ENCODE data around the gene ST3GAL4.

The ST3GAL4 gene

DNA sequence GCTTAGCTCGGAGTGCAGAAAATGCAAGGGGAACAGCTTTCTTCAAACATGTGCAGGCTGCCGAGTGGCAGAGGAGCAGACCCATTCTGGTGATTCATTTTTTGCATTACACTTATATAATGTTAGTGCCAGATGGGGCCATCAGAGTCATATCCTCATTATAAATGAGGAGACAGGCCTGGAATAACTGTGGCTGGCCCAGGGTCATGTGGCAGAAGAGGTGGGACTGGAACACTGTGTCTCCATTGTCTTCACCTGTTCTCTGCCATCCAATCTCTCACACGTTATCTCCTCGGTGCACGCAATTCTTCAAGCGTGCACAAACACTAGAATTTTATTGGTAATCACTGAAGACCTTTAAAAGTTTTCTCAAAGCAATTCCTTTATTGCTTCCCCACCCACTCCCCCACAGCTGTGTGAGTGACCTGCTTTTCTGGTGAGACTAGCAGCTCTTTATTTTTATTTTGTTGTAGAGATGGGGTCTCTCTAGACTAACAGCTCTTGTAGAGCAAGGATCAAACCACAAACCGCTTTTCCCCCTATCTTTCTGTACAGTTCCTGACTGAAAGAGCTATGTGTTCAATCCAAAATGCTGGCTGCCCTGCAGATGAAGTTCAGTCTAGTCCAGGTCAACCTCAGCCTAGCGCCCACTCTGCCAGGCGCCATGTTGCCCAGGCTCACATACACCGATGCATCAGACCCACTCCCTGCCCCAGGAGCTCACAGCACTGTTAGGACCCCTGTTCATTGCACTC, 75.3 kb downstream of the ST3GAL4 start:
- no peak for DNase-seq

DNA sequence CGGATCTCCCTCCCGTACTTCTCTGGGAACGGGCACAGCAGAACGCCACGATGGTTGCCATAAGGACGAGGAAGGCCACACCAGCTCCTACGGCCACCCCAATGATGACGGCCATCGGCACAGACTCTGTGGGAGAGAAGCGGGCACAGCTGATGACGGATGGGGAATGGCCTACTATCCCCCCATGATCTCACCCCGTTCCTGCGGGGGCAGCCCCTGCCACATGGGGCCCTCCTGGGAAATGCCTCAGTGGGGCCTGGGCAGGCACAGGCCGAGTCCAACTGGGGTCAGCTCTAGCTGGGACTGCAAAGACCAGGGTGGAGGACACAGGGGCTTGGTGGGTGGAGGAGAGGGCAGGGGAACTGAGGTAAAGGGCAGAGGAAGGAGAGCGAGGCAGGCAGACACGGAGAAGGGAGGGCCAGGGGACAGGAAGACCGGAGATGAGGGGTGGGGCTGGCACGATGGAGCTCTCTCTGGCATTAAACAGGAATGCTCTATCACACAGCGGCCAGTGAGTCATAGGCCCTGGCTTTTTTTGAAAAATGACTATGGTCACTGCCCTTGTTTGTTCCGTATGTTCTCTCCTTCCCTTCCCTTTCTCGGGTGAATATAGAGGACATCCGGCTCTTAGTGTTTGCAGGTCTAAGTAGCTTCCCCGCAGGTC, 76.0 kb downstream of the ST3GAL4 start:
- DNase-seq: no peak

DNA sequence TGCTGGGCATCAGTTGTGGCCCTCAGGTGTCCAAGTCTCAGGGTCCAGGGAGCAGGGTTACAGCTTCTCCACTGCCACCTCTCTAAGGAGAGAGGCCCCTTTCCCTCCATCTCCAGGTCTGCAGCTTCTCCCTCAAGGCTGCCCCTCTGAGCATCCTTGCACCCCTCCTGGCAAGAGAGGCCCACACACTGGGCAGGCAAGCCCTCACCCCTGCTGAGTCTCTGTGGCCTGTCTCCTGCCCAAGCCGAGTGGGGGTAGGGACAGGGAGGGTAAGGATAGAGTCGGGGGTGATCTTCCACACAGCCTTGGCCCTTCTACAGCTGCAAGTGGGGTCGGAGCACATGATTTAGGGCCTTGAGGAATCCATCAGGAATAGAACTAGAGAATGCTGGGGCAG, 76.6 kb downstream of the ST3GAL4 start:
- no peak for DNase-seq

DNA sequence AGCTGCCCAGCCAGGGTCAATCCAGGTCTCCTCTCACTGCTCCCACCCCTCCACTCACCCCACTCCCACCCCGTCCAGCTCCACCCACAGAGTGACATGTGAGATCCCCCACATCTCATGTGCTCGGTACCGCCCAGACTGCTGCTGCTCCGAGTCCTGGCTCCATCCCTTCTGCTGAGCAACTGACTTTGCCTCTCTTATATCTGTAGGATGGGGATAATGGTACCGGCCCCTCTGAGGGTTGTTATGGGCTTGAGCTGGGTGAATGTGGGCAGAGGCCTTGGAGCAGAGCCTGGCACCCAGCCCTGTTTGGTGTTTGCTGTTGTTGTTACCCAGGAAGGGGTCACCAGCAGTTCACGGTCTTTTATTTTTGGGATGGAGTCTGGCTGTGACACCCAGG, 77.0 kb downstream of the ST3GAL4 start:
- DNase-seq: no peak

DNA sequence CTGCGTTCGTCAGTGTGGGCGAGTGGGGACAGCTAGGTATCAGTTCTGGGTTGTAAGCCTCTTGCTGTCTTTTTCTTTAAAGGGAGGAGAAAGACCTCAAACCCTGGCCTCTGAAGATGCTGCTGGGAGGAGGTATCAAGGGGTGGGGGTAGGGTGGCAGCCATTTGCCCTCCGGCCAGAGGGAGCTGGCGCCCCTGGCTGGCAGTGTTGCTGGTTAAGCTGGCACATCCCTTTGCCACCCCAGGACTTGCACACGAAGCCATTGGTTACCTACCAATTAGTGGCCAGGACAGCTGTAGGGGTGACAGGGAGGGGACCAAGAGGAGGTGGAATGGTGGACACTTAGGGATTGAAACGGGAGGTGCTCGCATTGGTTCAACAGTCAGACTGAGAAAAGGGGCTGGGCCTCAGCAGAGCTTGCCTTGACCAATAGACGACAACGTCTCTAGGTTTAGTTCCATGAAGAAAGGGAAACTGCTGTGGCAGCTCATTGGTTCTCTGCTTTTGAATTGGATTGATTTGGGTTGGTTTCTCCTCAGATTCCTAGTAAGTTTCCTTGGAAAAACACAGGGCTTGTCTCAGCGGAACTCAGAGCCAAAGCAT, 77.9 kb downstream of the ST3GAL4 start:
- no peak for DNase-seq

DNA sequence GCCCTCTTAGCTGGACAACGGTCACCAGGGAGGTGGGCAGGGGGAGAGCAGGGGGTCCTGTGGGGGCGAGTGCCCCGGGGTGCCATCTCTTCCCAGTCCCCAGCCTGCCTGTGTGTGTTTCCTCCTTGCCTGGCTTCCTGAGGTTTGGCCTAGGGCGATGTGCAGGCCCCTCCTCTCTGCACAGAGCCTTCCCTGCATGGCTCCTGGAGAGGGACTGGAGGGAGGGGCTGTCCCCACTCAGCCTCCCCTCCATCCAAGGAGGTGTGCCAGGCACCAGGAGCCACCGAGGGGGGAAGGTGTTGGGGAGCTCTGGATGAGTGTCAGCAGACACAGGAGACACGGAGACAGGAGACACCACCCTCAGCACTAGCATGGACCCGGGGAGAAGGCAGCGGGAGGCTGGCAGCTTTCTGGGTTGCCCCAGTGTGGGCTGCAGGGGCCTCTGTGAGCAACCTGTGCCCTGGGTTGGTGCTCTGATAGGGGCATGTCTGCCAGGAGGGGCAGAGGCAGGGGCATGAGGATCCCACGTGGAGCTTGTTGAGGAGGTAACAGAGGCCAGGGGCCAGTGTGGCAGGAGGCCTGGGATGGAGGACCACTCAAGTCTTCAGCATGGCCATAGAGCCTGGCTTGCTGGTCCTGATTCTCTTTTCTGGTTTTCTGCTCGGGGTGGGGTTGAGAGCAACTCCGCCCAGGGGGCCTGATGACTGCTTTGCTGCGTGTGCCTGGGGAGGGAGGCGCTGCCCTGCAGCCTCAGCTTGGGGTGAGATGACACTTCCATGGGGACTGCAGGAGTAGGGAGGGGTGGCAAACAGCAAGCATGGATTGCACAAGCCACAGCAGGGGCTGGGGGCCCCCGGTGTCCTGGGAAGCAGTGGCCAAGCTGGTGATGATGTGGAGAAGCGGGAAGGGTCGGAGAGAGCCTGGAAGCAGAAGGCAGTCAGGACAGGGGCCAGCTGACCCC, 78.8 kb downstream of the ST3GAL4 start:
- DNase-seq: no peak

DNA sequence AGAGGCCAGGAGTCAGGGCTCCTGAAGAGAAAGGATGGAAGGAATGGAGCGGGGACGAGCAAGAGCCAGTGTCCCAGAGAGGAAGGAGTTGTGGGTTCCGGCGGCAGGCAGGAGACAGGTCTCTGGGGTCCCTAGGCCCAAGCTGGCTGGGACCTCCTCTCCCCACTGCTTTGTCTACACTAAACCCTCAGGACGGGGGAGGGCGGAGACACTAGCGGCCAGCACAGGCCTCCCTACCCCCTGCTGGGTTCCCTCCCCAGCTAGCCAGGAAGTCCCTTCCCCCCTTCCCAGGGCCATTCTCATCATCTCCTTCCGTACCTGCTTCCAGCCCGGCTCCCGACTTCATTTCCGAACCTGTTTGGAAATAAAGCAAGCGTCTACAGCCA, 79.5 kb downstream of the ST3GAL4 start:
- no peak for DNase-seq

DNA sequence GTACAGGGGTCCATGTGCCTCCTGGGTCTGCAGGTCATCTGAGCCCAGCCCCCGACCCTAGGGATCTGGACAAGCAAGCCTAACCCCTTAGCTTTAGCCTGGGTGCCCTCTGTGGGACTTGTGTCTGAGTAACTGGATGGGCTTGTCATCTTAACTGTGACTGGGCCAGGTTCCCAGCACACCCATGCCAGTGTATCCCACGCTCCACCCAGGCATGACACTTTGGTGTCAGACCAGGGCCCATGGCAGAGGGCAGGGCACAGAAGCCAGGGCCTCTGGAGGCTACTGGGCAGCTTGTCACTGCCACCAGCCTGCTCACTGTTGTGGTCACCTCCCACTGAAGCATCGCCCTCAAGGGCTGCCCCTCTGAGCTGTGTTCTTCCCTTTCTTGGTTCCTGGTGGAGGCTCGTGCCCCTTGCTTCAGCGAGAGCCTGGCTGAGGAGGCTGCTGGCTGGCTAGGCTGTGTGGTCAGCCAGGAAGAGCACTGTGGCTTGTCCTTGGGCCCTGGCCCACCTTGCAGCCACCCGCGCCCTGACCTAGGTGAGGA, 80.8 kb downstream of the ST3GAL4 start:
- no peak for DNase-seq

DNA sequence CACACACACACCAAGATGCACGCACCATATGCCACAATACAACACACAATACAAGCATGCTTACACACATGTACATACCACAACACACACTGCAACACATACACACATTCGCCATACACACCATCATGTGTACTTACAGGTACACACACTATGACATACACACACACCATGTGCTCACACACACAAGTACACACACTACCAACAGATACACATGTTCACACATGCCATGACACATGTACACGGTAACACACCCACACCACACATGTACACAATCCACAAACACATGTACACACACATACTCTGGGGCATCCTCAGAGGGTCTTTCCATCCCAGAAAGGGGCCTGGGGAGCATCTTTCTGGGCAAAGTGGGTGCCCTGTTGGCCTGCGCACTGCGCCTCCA, 82.2 kb downstream of the ST3GAL4 start:
- DNase-seq: no peak

DNA sequence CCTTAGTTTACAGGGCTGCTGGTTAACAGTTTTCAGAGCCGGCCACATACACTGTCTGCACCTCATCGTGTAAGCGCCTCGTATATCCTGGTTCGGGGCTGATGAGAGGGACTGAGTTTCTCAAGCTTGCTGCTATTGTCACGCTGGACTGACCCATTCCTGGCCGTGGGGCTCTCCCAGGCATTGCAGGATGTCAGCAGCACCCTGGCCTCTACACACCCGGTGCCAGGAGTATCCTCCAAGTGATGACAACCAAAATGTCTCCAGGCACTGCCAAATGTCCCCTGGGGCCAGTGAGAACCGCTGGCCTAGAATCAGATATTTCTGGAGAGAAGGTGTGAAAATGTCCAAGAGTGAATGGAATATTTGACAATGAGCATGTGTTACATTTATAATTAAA, 82.8 kb downstream of the ST3GAL4 start:
- DNase-seq: no peak

DNA sequence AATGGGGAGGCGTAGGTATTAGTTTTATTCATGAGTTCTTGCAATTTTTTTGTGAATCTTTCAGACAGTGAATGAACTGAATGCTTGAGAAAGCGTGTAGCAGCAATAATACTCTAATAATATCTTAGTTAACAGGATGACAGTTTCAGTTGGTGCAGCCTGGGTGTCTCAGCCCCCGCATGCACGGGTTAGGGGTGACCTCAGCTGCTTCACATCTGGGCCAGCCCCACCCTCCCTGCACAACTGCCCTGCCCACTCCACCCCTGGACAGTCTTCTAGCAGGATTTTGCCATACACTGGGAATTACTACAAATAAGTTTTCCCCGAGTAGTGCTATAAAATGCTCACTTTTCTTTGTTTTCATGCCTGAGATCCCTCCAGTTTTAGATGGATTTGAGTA, 83.2 kb downstream of the ST3GAL4 start:
- no peak for DNase-seq

DNA sequence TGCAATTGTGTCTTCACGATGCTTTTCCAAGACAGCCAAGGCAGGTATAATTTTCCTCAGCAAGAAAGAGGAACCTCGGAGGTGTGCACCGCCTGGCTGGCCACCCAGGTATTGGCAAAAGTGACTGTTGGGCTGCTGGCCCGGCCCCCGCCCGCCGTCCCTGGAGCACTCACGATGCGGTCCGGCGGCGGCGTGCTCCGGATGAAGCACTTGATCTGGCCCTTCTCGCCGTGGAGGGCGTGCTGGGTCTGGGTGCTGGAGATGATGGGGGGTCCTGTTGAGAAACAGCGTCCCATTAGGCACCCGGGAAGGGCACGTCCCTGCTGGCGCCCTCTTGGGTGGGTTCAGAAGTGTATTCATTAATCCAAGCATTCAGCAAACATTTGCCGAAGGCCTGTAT, 84.8 kb downstream of the ST3GAL4 start:
- DNase-seq: no peak

DNA sequence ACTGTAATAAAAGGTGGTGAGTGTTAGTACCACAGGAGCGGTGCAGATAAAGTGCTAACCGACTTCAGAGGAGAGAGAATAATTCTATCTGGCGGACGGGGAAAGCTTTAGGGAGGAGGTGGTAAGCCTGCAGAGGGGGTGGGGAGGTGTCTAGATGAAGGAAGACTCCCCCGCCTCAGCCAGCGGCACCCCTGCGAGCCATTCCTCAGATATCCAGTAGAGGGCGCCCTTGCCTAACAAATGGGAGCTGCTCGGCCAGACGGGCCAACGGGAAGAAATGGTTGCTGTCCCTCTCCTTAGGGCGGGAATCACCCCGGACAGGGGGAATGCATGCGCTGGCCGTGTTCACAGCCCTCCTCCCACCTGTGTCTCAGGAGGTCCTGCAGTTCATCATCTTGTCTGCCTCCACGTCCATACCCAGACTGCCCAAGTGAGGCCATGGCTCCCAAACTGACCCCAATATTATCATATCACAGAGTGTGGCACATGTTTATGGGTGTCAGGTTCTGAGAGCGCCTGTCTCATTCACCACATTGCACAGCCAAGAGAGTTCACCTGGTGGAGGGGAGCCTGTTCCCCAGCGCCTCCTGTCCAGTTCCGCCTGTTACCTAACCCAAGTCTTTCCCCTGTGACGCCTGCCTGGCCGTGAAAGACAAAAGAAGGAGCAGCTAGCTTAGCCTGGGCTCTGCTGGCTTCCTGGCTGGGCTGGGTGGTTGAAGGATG, 85.5 kb downstream of the ST3GAL4 start:
- DNase-seq: peak; percentile 47

DNA sequence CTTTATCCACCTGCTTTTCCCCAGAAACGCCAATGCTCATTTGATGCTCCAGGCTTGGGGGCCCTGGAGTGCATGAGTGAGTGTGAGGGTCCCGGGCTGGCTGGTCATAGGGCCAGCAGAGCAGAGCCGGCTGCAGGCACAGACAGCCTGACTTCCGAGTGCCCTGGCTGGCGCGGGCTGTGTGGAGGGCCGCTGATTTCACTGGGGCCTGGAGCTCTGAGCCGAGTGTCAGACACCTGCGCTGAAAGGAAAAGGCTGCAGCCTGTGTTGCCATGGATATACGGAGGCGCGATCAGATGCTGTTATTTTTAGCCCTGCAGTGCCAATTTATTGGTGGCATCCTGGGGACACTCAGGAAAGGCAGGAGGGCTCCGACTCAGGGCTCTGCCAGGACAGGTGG, 87.6 kb downstream of the ST3GAL4 start:
- no peak for DNase-seq

DNA sequence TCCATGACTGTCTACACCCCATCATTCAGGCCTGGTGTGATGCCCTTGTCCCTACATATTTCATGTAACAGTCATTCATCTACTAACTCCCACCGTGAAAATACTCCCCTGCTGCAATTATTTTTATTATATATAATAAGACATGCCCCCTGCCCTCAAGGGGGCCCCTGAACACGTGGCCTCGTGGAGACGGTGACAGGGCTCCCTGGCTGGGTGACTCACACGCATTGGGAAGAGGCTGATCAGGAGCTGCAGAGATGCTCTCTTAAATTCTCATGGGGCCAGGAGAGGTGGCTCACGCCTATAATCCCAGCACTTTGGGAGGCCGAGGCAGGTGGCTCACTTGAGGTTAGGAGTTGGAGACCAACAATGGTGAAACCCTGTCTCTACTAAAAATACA, 88.6 kb downstream of the ST3GAL4 start:
- DNase-seq: no peak

DNA sequence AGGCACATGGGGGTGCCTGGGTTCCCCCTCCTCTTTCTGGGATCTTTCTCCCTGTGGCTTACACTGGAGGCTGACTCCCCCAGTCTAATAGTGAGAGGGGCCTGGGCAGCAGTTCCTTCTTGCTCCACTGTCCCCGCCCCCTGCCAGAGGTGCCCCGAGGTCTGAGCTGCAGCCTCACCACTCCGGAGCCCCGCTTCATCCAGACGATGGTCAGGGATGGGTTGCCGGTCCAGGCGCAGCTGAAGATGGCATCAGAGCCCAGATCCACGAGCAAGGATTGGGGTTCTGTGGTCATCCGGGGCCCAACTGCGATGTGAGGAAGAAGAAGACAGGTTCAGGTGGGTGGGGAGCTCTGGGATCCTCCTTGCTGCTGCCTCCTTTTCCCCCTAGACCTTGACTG, 91.1 kb downstream of the ST3GAL4 start:
- DNase-seq: no peak

DNA sequence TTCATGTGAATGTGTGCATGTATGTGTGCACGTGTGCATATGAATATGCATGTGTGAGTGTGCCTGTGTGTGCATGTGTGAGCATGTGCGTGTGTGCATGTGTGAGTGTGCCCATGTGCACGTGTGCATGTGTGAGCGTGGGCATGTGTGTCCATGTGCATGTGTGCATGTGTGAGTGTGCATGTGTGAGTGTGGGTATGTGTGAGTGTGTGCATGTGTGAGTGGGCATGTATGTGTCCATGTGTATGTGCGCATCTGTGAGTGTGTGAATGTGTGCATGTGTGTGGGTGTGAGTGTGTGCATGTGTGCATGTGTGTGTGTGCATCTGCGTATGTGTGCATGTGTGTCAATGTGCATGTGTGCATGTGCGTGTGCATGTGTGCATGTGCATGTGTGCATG, 94.7 kb downstream of the ST3GAL4 start:
- DNase-seq: no peak

DNA sequence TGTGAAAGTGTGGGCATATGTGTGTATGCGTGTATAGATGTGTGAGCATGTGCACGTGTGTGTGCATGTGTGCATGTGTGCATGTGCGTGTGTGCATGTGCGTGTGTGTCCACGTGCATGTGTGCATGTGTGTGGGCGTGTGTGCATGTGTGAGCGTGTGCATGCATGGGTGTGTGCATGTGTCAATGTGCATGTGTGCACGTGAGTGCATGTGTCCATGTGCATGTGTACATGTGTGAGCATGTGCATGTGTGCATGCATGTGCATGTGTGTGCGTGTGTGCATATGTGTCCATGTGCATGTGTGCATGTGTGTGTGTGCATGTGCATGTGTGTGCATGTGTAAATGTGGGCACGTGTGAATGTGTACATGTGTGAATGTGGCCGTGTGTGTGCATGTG, 95.3 kb downstream of the ST3GAL4 start:
- DNase-seq: no peak

DNA sequence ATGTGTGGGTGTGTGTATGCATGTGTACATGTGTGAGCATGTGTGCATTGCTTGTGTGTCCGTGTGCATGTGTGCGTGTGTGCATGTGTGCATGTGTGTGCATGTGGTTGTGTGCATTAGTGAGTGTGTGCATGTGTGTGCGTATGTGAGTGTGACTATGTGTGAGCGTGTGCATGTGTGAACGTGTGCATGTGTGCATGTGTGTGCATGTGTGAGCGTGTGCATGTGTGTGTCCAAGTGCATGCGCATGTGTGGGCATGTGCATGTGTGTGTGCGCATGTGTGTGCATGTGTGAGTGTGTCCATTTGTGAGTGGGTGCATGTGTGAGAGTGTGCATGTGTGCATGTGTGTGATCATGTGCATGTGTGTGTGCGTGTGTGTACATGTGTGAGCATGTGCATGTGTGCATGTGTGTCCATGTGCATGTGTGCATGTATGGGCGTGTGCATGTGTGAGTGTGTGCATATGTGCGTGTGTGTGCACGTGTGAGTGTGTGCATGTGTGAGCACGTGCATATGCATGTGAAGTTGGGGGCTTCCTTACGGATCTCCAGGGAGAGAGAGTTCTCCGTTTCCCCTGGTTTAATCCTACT, 95.8 kb downstream of the ST3GAL4 start:
- DNase-seq: no peak

DNA sequence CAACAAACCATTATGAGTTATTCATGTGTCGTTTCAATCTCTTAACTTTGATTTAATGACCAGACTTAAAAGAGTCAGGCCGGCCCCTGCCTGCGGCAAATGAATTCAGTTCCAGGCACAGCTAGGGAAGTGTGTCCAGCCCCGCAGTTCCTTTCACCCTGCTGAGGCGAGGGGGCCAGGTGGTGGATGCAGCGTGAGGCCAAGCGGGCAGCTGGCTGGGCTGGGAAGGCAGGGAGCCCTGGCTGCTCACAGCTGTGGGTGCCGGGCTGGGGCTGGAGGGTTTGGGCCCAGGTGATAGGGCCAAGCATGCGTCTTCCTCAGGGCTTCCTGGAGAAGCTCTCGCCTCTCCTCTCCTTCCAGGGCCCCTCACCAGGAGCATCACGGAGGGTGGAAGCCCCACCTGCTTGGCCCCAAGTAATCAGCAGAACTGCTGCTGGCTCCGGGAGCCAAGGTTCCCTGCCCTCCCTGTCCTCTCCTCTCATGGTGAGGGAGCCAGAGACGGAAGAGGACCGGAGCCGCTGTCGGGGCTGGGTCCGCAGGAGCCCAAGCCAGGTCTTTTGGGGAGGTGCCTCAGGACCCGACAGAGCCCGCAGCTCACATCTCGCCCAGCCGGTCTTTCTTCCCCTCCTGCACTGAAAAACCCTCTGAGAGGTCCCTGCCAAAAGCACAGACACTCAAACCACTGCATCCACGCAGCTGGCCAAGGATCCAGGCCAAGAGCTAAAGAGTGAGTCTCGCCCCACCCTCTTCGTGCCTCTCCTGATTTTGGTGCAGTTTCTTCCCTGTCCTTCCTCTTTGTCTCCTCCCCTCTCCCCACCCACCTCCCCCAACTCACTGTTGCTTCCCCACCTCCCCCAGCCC, 97.0 kb downstream of the ST3GAL4 start:
- no peak for DNase-seq

DNA sequence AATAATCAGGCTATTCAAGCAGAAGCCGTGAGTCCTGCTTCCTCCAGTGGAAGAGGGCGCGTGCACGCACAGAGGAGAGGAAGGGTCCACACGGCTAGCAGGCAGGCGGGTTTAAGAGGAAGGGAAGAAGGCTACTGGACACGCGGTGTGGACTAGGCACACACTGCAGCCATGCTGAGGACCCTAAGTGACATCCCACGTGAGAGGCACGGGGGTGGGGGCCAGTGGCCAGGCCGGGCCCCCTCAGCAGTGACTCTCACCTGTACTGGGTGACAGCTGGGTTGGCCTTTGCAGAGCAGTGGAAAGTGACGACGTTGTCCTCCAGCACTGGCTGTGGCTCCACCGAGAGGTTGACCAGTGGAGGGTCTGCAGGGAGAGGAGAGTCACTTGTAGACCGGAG, 100.6 kb downstream of the ST3GAL4 start:
- no peak for DNase-seq

All from activated effector memory CD4-positive, alpha-beta T cell treated with Interleukin-2 at 50 U/mL for 16 hours (primary cell).